ENCODE data around the gene MYH15.

MYH15 gene

GRCh38 chr3:108409800-108410178 lies 100.6 kb downstream of the MYH15 start:
- DNase-seq: no peak

DNA sequence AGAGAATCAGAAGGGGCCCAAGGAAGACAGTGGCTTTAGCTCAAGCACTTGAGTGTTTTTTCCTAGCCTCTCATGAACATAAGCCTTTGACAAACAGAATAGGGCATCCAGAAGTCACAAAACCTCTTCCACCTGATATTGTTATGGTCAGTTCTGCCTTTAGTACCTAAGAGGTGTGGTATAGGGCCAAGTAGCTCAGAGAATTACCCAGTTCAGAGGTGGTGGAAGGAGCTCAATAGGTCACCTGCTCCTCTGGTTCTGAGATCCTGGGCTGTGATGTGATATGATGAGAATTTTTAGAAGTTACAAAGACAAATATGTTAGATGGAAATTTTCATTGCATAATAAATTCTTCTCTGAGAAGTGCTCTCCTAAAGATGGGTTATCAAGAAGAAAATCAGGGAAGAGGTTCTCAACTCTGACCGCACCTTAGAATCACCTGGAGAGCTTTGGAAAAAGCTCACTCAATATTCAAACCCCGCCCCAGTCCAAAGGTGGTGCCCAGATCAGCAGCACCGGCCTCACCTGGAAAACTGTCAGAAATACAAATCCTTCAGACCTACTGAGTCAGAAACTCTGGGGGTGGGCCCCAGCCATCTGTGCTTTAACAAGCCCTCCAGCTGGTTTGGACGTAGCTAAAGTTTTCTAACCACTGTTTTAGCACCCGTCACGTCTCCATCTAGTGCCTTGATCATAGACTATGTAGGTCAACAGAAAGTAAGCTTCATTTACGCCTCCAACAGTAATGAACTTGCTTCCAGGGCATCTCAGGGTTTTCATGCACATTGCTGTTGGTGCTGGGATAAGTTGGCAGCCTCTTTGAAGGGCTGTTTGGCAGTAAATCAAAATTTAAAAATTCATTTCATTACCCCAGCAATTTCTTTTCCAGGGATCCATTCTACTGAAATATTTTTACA lies 101.3 kb downstream of the MYH15 start:
- DNase-seq: no peak

DNA sequence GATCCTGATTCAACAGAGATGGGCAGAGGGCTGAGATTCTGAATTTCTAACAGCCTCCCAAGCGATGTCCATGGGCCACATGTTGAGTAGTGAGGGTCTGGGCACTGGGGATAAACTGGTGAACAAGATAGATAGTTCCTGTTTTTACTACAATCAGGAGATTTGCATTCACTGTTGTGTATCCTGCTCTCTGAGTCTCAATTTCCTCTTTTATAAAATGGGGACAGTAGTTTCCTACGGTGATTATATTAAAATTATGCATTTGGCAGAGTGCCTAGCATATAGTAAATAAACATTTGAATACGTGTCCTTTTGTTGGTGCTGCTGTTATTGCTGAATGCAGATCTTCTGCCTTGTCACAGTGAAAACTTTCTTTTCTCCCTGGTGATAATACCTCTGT lies 102.5 kb downstream of the MYH15 start:
- DNase-seq: peak; percentile 56

DNA sequence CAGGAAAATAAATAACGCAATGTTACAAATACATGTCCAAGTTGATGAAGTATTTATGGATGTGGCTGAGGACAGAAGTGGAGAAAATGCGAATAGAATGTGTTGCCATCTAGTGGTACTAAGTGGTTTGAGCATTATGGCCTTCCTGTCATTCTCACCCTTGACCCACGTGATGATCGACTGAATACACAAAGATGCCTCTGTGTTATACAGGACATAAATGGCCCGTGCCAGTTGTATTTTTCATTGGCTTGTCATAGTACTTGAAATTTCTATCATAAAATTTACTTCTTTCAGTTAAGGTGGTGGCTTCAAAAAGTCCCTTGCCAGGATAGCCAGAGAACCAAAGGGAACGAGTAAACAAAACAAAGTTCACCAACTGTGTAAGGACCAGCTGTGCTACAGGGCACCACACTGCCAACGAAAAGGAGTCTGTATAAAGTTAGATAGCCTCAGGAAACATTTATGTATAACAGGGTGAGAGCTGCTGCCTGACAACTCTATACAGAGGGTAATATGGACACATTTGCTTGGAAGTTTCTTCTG lies 103.7 kb downstream of the MYH15 start:
- DNase-seq: peak; percentile 68

- DNase-seq: no peak
Observed at GRCh38 chr3:108406063-108406660, 104.2 kb downstream of the MYH15 start.

- DNase-seq: no peak
Observed at GRCh38 chr3:108404368-108404767, 106.0 kb downstream of the MYH15 start.

GRCh38 chr3:108403686-108404345 lies 106.6 kb downstream of the MYH15 start:
- no peak for DNase-seq

DNA sequence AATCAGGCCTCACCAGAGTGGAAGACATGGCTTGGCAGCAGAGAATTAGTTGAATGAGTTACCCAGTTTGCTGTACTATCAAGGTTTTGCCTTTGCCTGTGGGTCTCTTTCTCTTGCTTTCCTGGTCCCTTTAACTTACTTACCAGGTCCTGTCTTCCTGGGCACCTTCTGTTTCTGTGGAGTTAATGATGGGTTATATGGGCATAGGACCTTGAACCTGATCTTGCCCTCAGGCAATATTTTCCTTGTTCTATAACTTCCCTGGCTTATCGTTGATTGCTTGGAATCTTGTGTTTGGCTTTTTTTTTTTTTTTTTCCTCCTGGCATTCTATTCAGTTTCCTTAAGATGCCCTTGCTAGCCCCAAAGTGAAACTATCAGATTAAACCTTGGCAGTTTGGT lies 107.2 kb downstream of the MYH15 start:
- no peak for DNase-seq

GRCh38 chr3:108401836-108402235 lies 108.6 kb downstream of the MYH15 start:
- DNase-seq: no peak

GRCh38 chr3:108398510-108398909 lies 111.9 kb downstream of the MYH15 start:
- no peak for DNase-seq

DNA sequence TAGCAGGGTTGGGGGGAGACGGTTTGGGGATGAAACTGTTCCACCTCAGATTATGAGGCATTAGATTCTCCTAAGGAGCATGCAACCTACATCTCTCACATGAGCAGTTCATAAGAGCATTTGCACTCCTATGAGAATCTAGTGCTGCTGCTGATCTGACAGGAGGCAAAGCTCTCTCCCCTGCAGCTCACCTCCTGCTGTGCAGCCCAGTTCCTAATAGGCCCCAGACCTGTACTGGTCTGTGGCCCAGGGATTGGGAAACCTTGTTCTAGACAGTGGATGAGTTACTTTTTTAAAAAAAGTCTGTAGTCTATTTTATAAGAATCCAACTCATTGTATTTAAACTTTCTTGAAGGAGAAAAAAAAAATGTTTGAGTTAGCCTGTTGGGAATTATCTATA lies 114.1 kb downstream of the MYH15 start:
- no peak for DNase-seq

DNA sequence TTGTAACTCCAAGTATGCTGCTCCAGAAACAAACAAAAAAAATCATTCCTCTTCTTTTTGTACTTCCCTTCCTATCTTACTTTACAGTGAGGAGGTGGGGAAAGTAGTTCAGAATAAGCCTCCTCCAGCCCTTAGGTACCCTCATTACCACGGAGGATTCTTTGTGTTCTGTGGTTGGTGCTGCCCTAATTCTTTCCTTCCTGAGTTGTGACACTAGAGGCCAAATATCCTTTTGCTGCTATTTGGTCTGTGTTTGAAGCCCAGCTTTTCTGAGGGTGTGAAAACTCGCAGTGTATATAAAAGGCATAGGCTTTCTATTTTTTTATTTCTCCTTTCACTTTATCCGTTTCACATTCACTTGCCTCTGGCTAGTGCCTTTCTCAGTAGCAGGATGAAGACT lies 115.8 kb downstream of the MYH15 start:
- no peak for DNase-seq

- DNase-seq: no peak
Observed at GRCh38 chr3:108394016-108394415, 116.4 kb downstream of the MYH15 start.

- no peak for DNase-seq
Observed at GRCh38 chr3:108393128-108393900, 117.1 kb downstream of the MYH15 start.

DNA sequence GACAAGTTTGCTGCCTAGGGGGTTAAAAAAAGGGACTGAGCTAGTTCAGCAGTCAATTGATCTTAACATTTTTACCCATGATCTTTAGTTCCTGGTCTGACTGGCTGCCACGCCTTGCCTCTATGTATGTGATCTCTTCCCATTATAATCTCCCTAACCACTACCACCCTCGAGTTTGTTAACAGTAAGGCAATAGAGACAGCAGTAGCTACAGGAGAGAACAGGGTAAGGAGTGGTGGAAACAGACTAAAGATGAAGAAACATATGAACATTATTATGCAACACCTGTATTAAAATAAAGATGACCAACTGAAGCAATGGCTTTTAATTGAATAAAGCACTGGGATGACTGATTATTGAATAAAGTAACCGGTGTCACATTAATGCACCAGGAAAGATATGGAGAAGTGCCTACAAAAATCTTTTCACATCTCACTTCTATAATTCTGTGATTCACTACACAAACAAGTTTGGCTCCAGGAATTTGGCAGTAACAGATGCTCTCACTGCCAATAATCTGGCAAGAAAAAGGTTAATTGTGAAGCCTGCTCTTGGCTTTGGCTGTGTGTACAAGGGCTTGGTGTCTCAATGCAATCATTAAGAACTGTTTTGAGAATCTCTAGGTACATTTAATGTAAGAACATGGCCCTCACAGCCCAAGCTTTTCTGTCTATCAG lies 118.3 kb downstream of the MYH15 start:
- no peak for DNase-seq

GRCh38 chr3:108389372-108389771 lies 121.0 kb downstream of the MYH15 start:
- no peak for DNase-seq

DNA sequence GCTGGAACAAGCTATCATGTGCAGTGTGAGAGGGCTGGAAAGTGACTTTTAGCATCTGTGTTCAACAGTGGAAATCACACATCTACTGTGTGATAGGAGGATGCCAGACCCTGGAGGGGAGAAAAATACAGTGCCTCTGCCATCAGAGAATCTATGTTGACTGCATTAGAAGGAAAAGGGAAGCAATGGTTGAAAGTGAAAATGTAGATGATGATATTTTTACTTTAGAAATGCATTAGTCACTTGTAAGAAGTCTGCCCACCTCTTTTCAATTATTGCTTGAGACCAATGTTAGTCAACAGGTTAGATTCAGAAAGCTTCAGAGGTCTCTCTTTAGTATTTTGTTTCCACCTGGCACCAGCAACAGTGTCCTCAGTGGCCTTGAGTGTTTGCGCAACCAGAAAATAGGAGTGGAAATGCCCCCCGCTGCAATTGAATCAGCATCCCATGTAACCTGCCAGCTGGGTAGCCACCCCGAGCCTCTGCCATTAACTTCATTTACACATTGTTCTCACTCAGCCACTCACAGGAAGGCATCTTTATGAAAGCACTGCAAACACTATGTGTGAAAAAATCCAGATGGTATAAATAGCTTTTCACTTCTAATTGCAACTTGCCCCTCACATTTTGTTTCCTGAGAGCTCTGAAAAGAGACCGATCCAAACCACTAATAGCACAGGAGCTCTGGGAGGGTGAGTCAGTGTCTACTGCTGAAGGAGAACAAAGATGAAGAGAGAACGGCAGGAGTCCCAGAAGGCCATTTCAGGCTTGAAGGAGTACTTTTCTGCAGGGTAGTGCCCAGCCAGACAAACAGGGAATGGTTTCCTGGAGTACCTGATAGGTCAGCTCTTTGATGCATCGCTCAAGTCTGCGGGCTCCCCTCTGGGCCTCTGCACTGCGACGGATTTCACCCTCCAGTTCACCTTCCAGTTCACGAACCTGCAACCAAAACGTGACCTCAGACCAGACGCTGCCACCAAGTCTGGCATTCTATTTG lies 122.0 kb downstream of the MYH15 start:
- DNase-seq: peak; percentile 46

DNA sequence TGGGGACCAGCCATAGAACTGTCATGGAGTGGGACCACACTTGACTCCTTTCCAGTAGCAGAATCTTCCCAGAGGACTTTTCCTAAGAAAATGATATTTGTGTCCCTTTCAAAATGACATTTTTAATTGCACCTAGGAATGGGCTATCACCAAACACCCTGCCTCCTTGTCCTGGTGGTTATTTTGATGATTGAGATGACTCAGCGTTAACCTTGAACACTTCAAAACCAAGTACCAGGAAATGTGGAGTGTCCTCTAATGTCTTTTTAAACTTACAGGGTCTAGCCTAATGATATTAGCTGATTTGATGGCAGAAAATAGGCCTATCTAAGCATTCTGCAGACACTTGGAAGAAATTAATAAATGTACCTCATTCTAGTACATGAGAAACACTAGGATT lies 123.3 kb downstream of the MYH15 start:
- no peak for DNase-seq

DNA sequence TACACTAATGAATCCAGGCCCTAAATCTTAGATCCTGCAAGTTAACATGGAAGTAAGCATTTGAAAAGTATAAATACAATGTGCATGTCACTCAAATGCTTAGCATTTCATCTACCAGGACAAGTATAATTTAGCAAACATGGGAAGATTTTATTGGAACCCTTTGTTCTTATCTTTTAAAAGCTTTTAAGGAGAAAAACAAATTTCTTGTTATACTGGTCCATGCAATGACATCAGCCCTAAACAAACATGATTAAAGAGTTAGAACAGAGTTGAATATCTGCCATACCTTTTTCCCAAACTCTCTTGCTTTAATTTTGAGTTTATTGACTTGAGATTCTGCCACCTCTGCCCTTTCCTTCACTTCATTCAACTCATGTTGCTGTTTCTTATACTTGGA lies 127.1 kb downstream of the MYH15 start:
- no peak for DNase-seq

DNA sequence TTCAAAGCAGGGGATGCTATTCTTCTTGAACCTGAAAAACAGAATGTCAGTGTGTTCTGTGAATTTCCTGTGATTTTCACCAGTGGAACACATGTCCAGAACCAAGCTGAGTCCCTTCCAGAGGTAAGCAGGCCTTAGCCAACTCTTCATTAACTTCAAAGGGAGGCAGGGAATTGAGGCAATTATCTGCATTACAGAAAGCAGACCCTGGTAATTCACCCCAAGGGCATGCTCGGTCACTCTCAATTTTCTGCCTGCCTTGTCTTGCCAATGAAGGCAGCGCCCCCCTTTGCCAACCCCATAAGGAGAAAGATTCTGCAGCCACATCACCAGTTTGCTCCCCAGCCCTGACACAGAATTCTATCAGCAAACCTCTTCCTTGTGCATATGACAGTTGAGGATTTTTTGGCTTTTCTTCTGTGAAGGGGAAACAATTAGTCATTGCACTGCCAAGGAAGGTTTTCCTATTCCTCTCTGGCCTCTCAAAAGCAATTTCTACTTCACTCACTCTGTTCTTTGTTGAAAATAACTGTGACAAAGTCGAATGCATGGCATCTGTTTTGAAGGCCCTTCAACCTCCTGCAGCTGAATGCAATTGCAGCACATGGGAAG lies 128.8 kb downstream of the MYH15 start:
- no peak for DNase-seq
